H1 (cell line): ENCODE data around the gene KMT2E. TPM values are rescaled to one million over a fixed set of nuclear protein-coding genes. Genes with fewer than 3 reads are reported as not detected.

Experiments
- CTCF ChIA-PET: fragments of 300-600 bp; sonication (Branson Sonifier 250); formaldehyde crosslinking; loops from one replicate; lab custom pipeline; 2021; ENCODE audit not compliant: partially characterized antibody; lab: Charles Lee
- POLR2A ChIA-PET: fragments of 300-600 bp; sonication (Branson Sonifier 250); formaldehyde crosslinking; loops from one replicate; lab custom pipeline; 2021; ENCODE audit warnings: inconsistent platforms; ENCODE audit not compliant: partially characterized antibody; lab: Charles Lee
- DNase-seq, 2 experiments: peaks; one replicate each; pipeline versions ENCODE4 v3.0.0 to v3.0.0-alpha.2; 2010 to 2022; ENCODE audit warnings: low spot score in 2 of 2, low read depth in 1 of 2, mixed read lengths in 1 of 2
- FAIRE-seq: peaks from 2 replicates; lab custom pipeline; 2011; peaks lifted over from hg19 to GRCh38; lab: Jason Lieb, UNC
- H2AFZ ChIP-seq: 2 replicates; pipeline ENCODE4 v1.8.1; 2012; ENCODE audit warnings: low read length, inconsistent platforms
- H2AK5ac ChIP-seq: 2 replicates; pipeline ENCODE4 v1.6.1; 2013; ENCODE audit warnings: low read depth, low read length
- H2BK120ac ChIP-seq: replicated peaks from 2 replicates; pipeline ENCODE3; 2013; ENCODE audit warnings: low read depth, low read length, inconsistent platforms
- H2BK12ac ChIP-seq: 2 replicates; pipeline ENCODE4 v1.6.1; 2013; ENCODE audit warnings: low read depth, low read length
- H2BK15ac ChIP-seq: 2 replicates; pipeline ENCODE4 v1.6.1; 2013; ENCODE audit warnings: low read length
- H2BK20ac ChIP-seq: 2 replicates; pipeline ENCODE4 v1.6.1; 2013; ENCODE audit warnings: low read length
- H2BK5ac ChIP-seq: 2 replicates; pipeline ENCODE4 v1.6.1; 2013; ENCODE audit warnings: low read depth, low read length
- H3K14ac ChIP-seq: 2 replicates; pipeline ENCODE4 v1.6.1; 2013; ENCODE audit warnings: inconsistent platforms; ENCODE audit not compliant: insufficient read length
- H3K18ac ChIP-seq: 2 replicates; pipeline ENCODE4 v1.6.1; 2013; ENCODE audit warnings: low read length; ENCODE audit errors: extremely low read depth
- H3K23ac ChIP-seq: 2 replicates; pipeline ENCODE4 v1.6.1; 2013; ENCODE audit warnings: inconsistent platforms; ENCODE audit not compliant: insufficient read length
- H3K23me2 ChIP-seq: 2 replicates; pipeline ENCODE4 v1.6.1; 2013; ENCODE audit warnings: low read depth, low read length
- H3K27ac ChIP-seq: 2 replicates; pipeline ENCODE4 v1.6.1; 2011; ENCODE audit warnings: low read depth, low read length, inconsistent platforms
- H3K27me3 ChIP-seq, 4 experiments: replicated peaks in 1 of 4; 1 replicate in 1 of 4; 2 replicates in 3 of 4; pipeline versions ENCODE4 v1.6.1 to v1.8.1; 2011 to 2013; ENCODE audit warnings: low read length in 3 of 4, mild to moderate bottlenecking in 3 of 4, inconsistent platforms in 2 of 4, mixed read lengths in 2 of 4, moderate library complexity in 1 of 4; ENCODE audit not compliant: control insufficient read depth in 3 of 4, insufficient read depth in 3 of 4; ENCODE audit errors: extremely low read depth in 1 of 4
- H3K36me3 ChIP-seq, 4 experiments: 2 replicates each; pipeline versions ENCODE4 v1.6.1 to v1.8.1; 2011 to 2013; ENCODE audit warnings: mild to moderate bottlenecking in 4 of 4, low read length in 3 of 4, moderate library complexity in 2 of 4, control low read depth in 1 of 4, inconsistent platforms in 1 of 4; ENCODE audit not compliant: insufficient read depth in 4 of 4, control insufficient read depth in 2 of 4
- H3K4ac ChIP-seq: replicated peaks from 2 replicates; pipeline ENCODE3; 2013; ENCODE audit warnings: low read length, low read depth, mixed read lengths, inconsistent platforms; ENCODE audit not compliant: insufficient read length
- H3K4me1 ChIP-seq, 4 experiments: replicated peaks in 1 of 4; 1 replicate in 1 of 4; 2 replicates in 3 of 4; pipeline versions ENCODE4 v1.6.1 to v1.8.1; 2011 to 2013; ENCODE audit warnings: low read length in 3 of 4, inconsistent platforms in 2 of 4, mixed read lengths in 1 of 4; ENCODE audit not compliant: insufficient read depth in 4 of 4, control insufficient read depth in 3 of 4
- H3K4me2 ChIP-seq, 2 experiments: 2 replicates each; pipeline versions ENCODE4 v1.6.1 to v1.8.1; 2011 to 2013; ENCODE audit warnings: low read depth in 2 of 2, low read length in 2 of 2, control low read depth in 1 of 2, inconsistent platforms in 1 of 2, mild to moderate bottlenecking in 1 of 2; ENCODE audit not compliant: insufficient read depth in 1 of 2
- H3K4me3 ChIP-seq, 4 experiments: fragments of 200-600, 300-600 bp in 1 of 4; sonication (generic), shearing (Covaris generic), sonication (Bioruptor Twin) in 1 of 4; 2 replicates each; pipeline versions ENCODE4 v1.5.1 to v1.8.1; 2011 to 2016; ENCODE audit warnings: low read length in 4 of 4, low read depth in 3 of 4, control low read depth in 2 of 4, inconsistent platforms in 2 of 4, mild to moderate bottlenecking in 2 of 4, mixed read lengths in 1 of 4, moderate library complexity in 1 of 4; ENCODE audit not compliant: insufficient read depth in 2 of 4; ENCODE audit errors: extremely low read depth in 1 of 4
- H3K56ac ChIP-seq: replicated peaks from 2 replicates; pipeline ENCODE3; 2013; ENCODE audit warnings: low read depth, mild to moderate bottlenecking, mixed read lengths, low read length, inconsistent platforms; ENCODE audit not compliant: insufficient read length
- H3K79me1 ChIP-seq: 2 replicates; pipeline ENCODE4 v1.6.1; 2013; ENCODE audit warnings: low read depth, low read length, control low read depth
- H3K79me2 ChIP-seq, 2 experiments: 2 replicates each; pipeline versions ENCODE4 v1.6.1 to v1.8.1; 2012 to 2013; ENCODE audit warnings: low read length in 2 of 2, mild to moderate bottlenecking in 2 of 2, inconsistent platforms in 1 of 2; ENCODE audit not compliant: insufficient read depth in 2 of 2, control insufficient read depth in 1 of 2
- H3K9ac ChIP-seq, 4 experiments: replicated peaks in 1 of 4; 1 replicate in 1 of 4; 2 replicates in 3 of 4; pipeline versions ENCODE4 v1.6.1 to v1.8.1; 2011 to 2013; ENCODE audit warnings: low read depth in 3 of 4, low read length in 3 of 4, control low read depth in 2 of 4, mild to moderate bottlenecking in 2 of 4, moderate library complexity in 2 of 4, inconsistent platforms in 1 of 4; ENCODE audit errors: extremely low read depth in 1 of 4
- H3K9me3 ChIP-seq, 2 experiments: 2 replicates each; pipeline versions ENCODE4 v1.6.1 to v1.8.1; 2012 to 2013; ENCODE audit warnings: mild to moderate bottlenecking in 2 of 2, moderate library complexity in 2 of 2, control low read depth in 1 of 2, inconsistent platforms in 1 of 2, low read depth in 1 of 2, low read length in 1 of 2, mixed read lengths in 1 of 2; ENCODE audit not compliant: insufficient read depth in 2 of 2
- H4K20me1 ChIP-seq, 2 experiments: replicated peaks in 1 of 2; 2 replicates each; pipeline versions ENCODE3 to v1.8.1; 2011 to 2013; ENCODE audit warnings: inconsistent platforms in 2 of 2, low read length in 2 of 2, mild to moderate bottlenecking in 1 of 2; ENCODE audit not compliant: insufficient read depth in 2 of 2, control insufficient read depth in 1 of 2
- H4K5ac ChIP-seq: 2 replicates; pipeline ENCODE4 v1.6.1; 2013; ENCODE audit warnings: low read length, low read depth, mixed read lengths, inconsistent platforms; ENCODE audit not compliant: insufficient read length
- H4K8ac ChIP-seq: 2 replicates; pipeline ENCODE4 v1.8.0; 2013; ENCODE audit warnings: mild to moderate bottlenecking, moderate library complexity, low read length, inconsistent platforms; ENCODE audit not compliant: insufficient read depth; ENCODE audit errors: extremely low read depth
- H4K91ac ChIP-seq: replicated peaks from 2 replicates; pipeline ENCODE3; 2013; ENCODE audit warnings: low read length, mixed read lengths, inconsistent platforms; ENCODE audit not compliant: insufficient read length
- WGBS, 2 experiments: shearing (Covaris generic) in 1 of 2; methylation state at CpG; one replicate each; pipeline versions ENCODE4 v1.1.6 to v1.1.7; 2013 to 2015; ENCODE audit warnings: low lambda C conversion rate in 2 of 2, mixed read lengths in 2 of 2, inconsistent platforms in 1 of 2, low coverage in 1 of 2, missing lambda C conversion rate in 1 of 2; ENCODE audit not compliant: insufficient replicate concordance in 2 of 2, insufficient coverage in 1 of 2, insufficient read length in 1 of 2; ENCODE audit errors: extremely low coverage in 1 of 2, missing lambda C conversion rate in 1 of 2; 5-methylcytosine and 5-hydroxymethylcytosine counted together
- polyA plus RNA-seq, 7 experiments: library from polyadenylated mRNA; depleted of rRNA in 3 of 7; stranded (reverse) in 5 of 7; unstranded in 2 of 7; fragments of >200 nt in 5 of 7; fragments of 200-250 nt in 2 of 7; gene quantifications; 1 replicate in 5 of 7; 2 replicates in 1 of 7; 4 replicates in 1 of 7; pipeline versions ENCODE4 v1.2.1 to v1.2.3, GENCODE V29; 2011 to 2013; ENCODE audit warnings: missing spikeins in 2 of 7, mixed read lengths in 2 of 7
- total RNA-seq: library from RNA; stranded (reverse); fragmentation: NEBNext Ultra II Directional; extraction: Animal tissue kit (Norgen Biotek cat#: 25700); gene quantifications from 2 replicates; pipeline ENCODE4 v1.2.1, GENCODE V29; 2021

Gene KMT2E
- total and polyA plus RNA-seq, 2 of the 8 experiments (the other 6 are each of a cell fraction or from before 2014, with no cell fraction given) = 10.9 to 45.0 TPM

GRCh38 chr7:105097619-105098018, 83.6 kb downstream of the KMT2E start:
- CTCF ChIA-PET = no interaction called here
- 95% methylated on average over 7 of the region's 7 CpGs; no CpG with 5 or more reads in 1 of the 2 experiments for WGBS, 2 experiments
- Histone ChIP-seq H3K18ac (no peak overlapping the region), H3K4me3 (no peak overlapping the region), H4K8ac (no peak overlapping the region), H3K9ac (no peak overlapping the region), H3K27ac (no peak overlapping the region), H2AFZ (no peak overlapping the region), H3K4me1 (no peaks in the 10 kb centered on the region), H3K79me1 (no peaks in the 10 kb centered on the region), H3K9me3 (no peaks in the 10 kb centered on the region), H4K91ac (no peak overlapping the region), H3K56ac (no peak overlapping the region), H2BK15ac (no peak overlapping the region), H3K36me3 (peaks cover 0 to 32% (median 6%) of the 10 kb centered on the region in 4 experiments; a peak in 6 of 8 replicates), H2BK20ac (no peak overlapping the region), H4K5ac (no peak overlapping the region), H3K79me2 (no peaks in the 10 kb centered on the region), H2BK12ac (no peak overlapping the region), H3K4ac (no peak overlapping the region), H3K23me2 (no peaks in the 10 kb centered on the region), H2BK120ac (no peak overlapping the region), H2AK5ac (no peak overlapping the region), H2BK5ac (no peak overlapping the region), H3K14ac (no peak overlapping the region), H4K20me1 (peaks cover 0 to 2% of the 10 kb centered on the region in 2 experiments), H3K27me3 (no peaks in the 10 kb centered on the region), H3K4me2 (no peak overlapping the region), H3K23ac (no peak overlapping the region)
- no peak for DNase-seq
- FAIRE-seq = no peak
- POLR2A ChIA-PET = no interaction called here
